ENCODE results near the gene MAPKAP1. TPM values are rescaled to one million over a fixed set of nuclear protein-coding genes. Genes with fewer than 3 reads are reported as not detected.

The MAPKAP1 gene
- total RNA-seq, 1 donor from 2014 or later, result 84.3 TPM

GRCh38 chr9:125537442-125538091 lies 169.4 kb downstream of the MAPKAP1 start:
- no peak for DNase-seq (ENCODE audit: low read depth)

DNA sequence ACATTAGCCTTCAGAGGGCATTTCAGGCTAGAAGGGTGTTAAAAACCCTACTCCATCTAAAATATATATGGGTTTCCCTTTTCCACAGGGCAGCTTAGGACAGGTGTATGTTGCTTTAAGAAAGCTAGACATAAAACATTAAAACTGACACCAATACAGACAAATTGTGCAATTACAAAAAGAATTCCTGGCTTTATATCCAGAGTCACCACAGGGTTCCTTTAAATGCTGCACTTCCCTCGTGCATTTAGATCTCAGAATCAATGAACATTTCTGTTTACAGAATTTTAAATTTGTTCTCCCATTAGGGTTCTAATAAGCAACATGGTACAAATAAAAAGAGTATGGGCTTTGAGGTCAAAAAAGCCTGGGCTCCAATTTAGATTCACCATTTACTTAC lies 170.2 kb downstream of the MAPKAP1 start:
- DNase-seq (ENCODE audit: low read depth), result no peak

GRCh38 chr9:125536167-125536772 lies 170.7 kb downstream of the MAPKAP1 start:
- peak; percentile 66 for DNase-seq (ENCODE audit: low read depth)

DNA sequence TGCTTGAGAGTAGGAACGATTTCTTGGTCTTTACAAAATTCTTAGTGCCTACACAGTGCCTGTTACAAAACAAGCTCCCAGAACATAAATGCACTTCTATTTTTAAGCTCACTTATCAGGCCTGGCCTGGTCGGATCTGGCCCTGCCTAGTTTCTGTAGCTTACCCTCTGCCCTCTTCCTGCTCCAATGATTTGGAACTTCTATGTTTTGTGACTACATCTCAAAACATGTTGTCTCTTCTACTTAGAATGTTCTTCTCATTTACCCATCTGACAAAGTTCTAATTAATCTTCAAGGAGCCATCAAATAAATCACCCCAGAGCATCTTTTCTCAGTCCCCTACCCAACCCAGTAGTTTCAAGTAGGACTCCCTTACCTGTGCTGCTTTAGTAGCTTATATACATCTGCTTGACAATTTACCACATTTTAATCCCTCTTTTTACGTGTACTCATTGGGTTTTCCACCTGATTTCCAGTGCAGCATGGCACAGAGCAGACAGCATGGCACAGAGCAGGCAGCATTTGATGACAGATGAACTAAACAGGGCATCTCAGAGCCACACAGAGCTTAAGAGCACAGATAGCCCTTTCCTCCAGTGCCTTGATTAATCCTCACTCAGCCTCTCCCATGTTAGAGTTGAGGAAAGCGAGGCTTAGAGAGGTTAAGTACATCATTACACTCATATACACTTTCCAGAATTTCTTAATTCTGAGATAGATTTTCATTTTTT lies 171.9 kb downstream of the MAPKAP1 start:
- peak; percentile 80 for DNase-seq (ENCODE audit: low read depth)

GRCh38 chr9:125532812-125533594 lies 174.0 kb downstream of the MAPKAP1 start:
- DNase-seq (ENCODE audit: low read depth), result peak; percentile 84

GRCh38 chr9:125532412-125532811 lies 174.6 kb downstream of the MAPKAP1 start:
- peak; percentile 68 for DNase-seq (ENCODE audit: low read depth)

GRCh38 chr9:125529589-125530515 lies 177.2 kb downstream of the MAPKAP1 start:
- DNase-seq (ENCODE audit: low read depth), result no peak

- no peak for DNase-seq (ENCODE audit: low read depth)
Measured at GRCh38 chr9:125529107-125529506, 177.9 kb downstream of the MAPKAP1 start.

DNA sequence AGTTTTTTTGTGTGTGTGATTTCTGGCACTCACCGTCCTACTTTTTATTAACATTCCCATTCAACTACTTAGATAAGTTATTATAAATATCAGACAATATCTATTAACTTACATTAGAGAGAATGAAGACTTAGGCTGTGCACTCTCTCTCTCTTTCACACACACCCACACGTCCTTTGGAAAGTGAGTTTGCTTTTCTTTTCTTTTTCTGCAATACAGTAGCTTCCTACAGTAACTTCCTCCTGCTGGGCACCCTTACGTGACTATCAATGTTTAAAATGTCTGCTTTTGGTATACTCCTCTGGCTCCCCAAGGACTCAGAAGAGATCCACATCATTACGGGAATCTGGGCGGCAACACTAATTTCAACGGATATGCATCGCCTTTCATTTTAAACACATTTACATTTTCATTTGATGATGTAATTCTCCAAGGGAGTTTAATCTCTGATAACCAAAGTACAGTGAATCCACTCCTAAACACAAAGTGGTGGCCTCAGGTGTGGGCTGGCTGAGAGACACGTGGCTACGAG lies 179.5 kb downstream of the MAPKAP1 start:
- no peak for DNase-seq (ENCODE audit: low read depth)

DNA sequence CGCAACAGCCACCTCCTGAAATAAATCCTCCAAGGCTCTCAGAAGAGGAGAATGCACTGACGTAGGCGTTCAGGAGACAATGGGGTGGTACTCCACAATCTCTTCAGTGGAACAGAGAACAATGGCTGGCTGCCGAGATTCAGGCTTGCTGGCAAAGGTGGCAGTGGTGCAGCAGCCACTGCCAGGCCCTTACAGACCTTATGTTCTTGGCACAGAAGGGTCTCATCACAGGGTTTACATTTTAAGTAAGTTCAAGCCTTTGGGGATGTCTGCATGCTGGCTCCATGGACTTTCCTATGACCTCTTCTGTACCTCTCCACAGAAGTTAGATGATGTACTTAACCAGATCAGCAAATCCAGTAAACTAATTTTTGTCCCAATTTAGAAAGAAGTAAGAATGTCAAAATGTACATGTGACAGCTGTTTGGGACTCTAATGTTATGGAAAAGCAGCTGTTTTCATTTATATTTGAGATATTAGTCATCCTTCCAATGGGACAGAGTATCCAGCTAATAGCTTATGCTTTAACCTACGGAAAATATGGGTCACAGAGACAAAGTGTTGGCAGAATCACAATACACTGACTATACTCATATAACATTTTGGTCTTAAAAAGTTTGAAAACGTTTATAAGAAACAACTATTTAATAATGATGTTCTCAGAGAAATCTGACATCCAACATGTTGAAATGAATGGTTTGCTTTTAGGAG lies 180.9 kb downstream of the MAPKAP1 start:
- DNase-seq (ENCODE audit: low read depth), result no peak

DNA sequence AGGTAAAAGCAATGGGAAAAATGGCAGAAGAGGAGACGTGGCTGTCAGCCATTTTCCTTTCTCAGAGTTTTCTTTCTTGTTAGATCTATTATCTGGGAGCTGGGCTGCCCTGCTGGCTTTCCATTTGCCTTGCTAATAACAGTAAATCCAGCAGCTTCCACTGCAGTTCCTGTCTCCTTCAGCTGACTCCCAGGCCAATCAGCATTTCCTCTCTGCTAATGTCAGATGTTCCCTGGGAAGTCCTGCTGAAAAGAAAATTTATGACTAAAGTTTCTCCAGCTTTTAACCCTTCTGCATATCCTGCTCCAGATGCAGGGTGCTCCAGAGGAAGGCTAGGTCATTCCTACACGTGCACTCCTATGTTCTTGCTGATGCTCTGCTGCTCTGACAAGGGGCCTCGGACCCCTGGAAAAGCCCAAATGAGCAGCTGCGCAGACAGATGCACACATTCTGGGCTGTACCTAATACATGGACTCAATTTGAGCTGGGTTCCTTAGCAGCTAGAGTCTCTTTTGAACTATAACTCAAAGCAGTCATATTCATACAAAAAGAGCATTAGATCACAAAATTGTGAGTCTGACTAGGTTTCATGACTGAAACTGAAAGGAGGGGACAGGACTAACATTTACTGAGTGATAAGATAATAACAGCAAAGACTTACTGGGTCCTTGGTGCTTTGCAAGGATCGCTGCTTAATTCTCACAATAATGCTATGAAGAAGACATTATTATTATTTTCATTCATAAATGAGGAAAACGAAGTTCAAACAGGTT lies 182.2 kb downstream of the MAPKAP1 start:
- DNase-seq (ENCODE audit: low read depth), result no peak

- DNase-seq (ENCODE audit: low read depth), result no peak
Measured at GRCh38 chr9:125523681-125524080, 183.3 kb downstream of the MAPKAP1 start.

DNA sequence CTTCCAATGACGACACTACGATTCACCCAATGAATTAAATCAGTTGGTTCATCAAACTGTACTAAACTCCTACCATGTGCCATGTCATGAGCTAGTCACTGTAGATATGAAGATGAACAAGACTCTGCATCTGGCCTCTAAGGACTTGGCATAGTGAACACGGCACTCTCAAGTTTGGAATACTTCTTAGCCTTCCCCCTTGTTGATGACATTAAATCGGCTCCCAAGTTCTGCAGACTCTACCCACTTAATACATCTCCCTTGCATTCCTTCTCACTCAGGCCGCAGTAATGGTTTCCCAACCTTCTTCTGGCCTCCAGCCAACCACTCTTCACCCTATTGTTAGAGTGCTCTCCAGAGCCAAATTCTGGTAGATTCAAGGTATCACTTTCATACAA lies 184.7 kb downstream of the MAPKAP1 start:
- no peak for DNase-seq (ENCODE audit: low read depth)

GRCh38 chr9:125521462-125522327 lies 185.3 kb downstream of the MAPKAP1 start:
- peak; percentile 96 for DNase-seq (ENCODE audit: low read depth)

DNA sequence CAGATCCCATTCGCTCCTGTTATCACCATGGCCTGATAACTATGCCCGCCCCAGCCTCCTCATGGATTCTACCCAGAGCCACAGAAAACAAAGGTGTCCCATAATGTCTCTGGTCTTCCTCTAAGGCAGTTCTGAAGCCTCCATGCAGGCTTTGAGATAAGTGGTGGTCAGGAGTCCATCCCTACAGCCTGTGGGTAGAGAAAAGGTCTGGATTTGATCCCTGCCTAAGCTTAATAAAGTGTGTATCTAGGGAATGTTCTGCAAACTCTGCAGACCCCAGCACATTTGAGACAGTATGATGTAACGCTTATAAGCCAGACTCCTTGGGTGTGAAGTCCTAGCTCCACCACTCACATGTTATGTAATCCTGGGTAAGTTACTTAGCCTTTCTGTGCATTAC lies 187.3 kb downstream of the MAPKAP1 start:
- DNase-seq (ENCODE audit: low read depth), result no peak

DNA sequence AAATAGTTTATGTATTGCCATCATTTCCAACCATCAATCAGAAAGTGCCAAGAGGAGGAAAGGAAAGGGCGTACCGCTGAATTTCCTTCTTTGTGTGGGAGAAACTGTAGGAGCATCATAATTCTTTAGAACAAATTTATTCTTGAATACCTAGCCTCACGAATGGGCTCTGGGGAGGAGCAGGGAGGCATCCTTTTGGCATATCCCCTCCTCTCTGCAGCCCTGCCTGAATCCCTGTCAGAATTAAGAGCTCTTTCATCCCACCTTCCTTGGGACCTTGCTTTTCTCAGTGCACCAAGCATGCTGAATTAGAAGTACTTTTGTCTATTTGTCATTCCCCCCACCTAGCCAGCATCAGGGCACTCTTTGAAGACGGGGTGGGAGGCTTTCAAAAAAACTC lies 189.4 kb downstream of the MAPKAP1 start:
- no peak for DNase-seq (ENCODE audit: low read depth)

- no peak for DNase-seq (ENCODE audit: low read depth)
Measured at GRCh38 chr9:125515983-125516940, 190.7 kb downstream of the MAPKAP1 start.
